Measurements from ENCODE around the gene ACSM6. TPM values are rescaled to one million over a fixed set of nuclear protein-coding genes. Genes with fewer than 3 reads are reported as not detected.

The ACSM6 gene
- total RNA-seq, 4 donors from 2014 or later, result 1.1 to 5.5 (median 3.0) TPM

- Histone ChIP-seq H3K36me3 (peaks cover 13% of the 10 kb centered on the region), H3K4me1 (peaks cover 3% of the 10 kb centered on the region), H3K27me3 (no peaks in the 10 kb centered on the region), H3K9me3 (no peaks in the 10 kb centered on the region), H3K4me3 (no peak overlapping the region), H3K27ac (no peak overlapping the region)
- 95% methylated on average over 2 of the region's 2 CpGs for WGBS
- TF ChIP-seq POLR2A (IDR thresholded peaks at IDR 0.05) (no peak), CTCF (IDR thresholded peaks at IDR 0.05) (no peak), EP300 (IDR thresholded peaks at IDR 0.05) (no peak), POLR2AphosphoS5 (IDR thresholded peaks at IDR 0.05) (no peak)
- DNase-seq (ENCODE audit: low spot score in 2 of 2), result no peak
These were observed 59.6 kb downstream of the ACSM6 start for GRCh38 chr10:95253686-95254085.

GRCh38 chr10:95254629-95255028 lies 60.6 kb downstream of the ACSM6 start:
- Histone ChIP-seq H3K27me3 (no peaks in the 10 kb centered on the region), H3K9me3 (no peaks in the 10 kb centered on the region), H3K27ac (no peak overlapping the region), H3K36me3 (peaks cover 18% of the 10 kb centered on the region), H3K4me3 (no peak overlapping the region), H3K4me1 (no peaks in the 10 kb centered on the region)
- TF ChIP-seq CTCF (IDR thresholded peaks at IDR 0.05) (no peak), POLR2AphosphoS5 (IDR thresholded peaks at IDR 0.05) (no peak)
- peak in 1 of 2 donors; percentile 8 for DNase-seq (ENCODE audit: low spot score in 2 of 2)
- 95% methylated on average over 3 of the region's 3 CpGs for WGBS

- TF ChIP-seq POLR2A (IDR thresholded peaks at IDR 0.05) (no peak), CTCF (IDR thresholded peaks at IDR 0.05) (no peak), POLR2AphosphoS5 (IDR thresholded peaks at IDR 0.05) (no peak), EP300 (IDR thresholded peaks at IDR 0.05) (no peak)
- Histone ChIP-seq H3K27ac (no peak overlapping the region), H3K36me3 (peaks cover 23% of the 10 kb centered on the region), H3K27me3 (no peaks in the 10 kb centered on the region), H3K4me3 (no peak overlapping the region), H3K9me3 (no peaks in the 10 kb centered on the region), H3K4me1 (peaks cover 8% of the 10 kb centered on the region)
- WGBS, result 97% methylated on average over 1 of the region's 1 CpG
- no peak for DNase-seq (ENCODE audit: low spot score in 2 of 2)
These were observed 62.2 kb downstream of the ACSM6 start for GRCh38 chr10:95256268-95256667.

- Histone ChIP-seq H3K36me3 (peaks cover 26% of the 10 kb centered on the region), H3K9me3 (no peaks in the 10 kb centered on the region), H3K27me3 (no peaks in the 10 kb centered on the region), H3K4me3 (no peak overlapping the region), H3K4me1 (peaks cover 10% of the 10 kb centered on the region), H3K27ac (no peak overlapping the region)
- TF ChIP-seq CTCF (IDR thresholded peaks at IDR 0.05), result no peak
- no peak for TF ChIP-seq EP300 (IDR thresholded peaks at IDR 0.05)
- no peak for TF ChIP-seq POLR2A (IDR thresholded peaks at IDR 0.05)
- no peak for TF ChIP-seq POLR2AphosphoS5 (IDR thresholded peaks at IDR 0.05)
- peak in 1 of 2 donors; percentile 11 for DNase-seq (ENCODE audit: low spot score in 2 of 2)
- 88% methylated on average over 7 of the region's 7 CpGs for WGBS
These were observed 63.8 kb downstream of the ACSM6 start for GRCh38 chr10:95257849-95258248.

- DNase-seq (ENCODE audit: low spot score in 2 of 2), result peak in 1 of 2 donors; percentile 50
- WGBS, result 42% methylated on average over 3 of the region's 3 CpGs
- H3K9me3 ChIP-seq, result no peaks in the 10 kb centered on the region
These were observed 66.4 kb downstream of the ACSM6 start for GRCh38 chr10:95260397-95260881.

More at GRCh38 chr10:95260397-95260881, 66.4 kb downstream of the ACSM6 start:
- no peak overlapping the region for H3K27ac ChIP-seq
- H3K4me3 ChIP-seq, result no peak overlapping the region
- TF ChIP-seq POLR2AphosphoS5 (IDR thresholded peaks at IDR 0.05) (no peak), EP300 (IDR thresholded peaks at IDR 0.05) (no peak), POLR2A (IDR thresholded peaks at IDR 0.05) (no peak), CTCF (IDR thresholded peaks at IDR 0.05) (no peak)
- H3K36me3 ChIP-seq, result peaks cover 41% of the 10 kb centered on the region
- peaks cover 13% of the 10 kb centered on the region for H3K4me1 ChIP-seq
- H3K27me3 ChIP-seq, result no peaks in the 10 kb centered on the region
